ENCODE results near the gene NLRP12.

DNA sequence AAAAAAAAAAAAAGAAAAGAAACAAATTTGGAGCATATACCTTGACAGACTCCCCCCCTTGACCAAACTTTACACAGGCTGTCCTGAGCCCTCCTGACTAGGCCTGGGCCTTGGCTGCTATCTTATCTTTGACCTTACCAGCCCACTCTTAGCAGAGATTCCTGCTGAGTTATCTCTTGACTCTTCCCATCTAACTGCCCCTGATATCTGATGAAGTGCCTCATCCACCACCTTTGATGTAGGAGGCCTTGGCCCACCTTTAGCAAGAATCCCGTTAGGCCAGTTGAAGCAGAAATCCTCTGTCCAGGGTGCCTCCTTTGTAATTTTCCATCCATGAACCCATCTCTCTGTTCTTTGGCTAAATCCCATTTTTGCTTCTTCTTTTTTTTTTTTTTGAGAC is 43.6 kb downstream of the NLRP12 start:
- no peak for TF ChIP-seq ZNF274 (IDR thresholded peaks at IDR 0.05; ENCODE audit: low read depth, low read length)
- no peak for TF ChIP-seq YY1 (IDR thresholded peaks at IDR 0.05; ENCODE audit: insufficient read depth, insufficient read length)

All from NT2/D1 (cell line).